Measurements from ENCODE around the gene UBE2O. TPM values are rescaled to one million over a fixed set of nuclear protein-coding genes. Genes with fewer than 3 reads are reported as not detected.

Gene UBE2O
- total RNA-seq, 1 experiment from 2014 or later = 52.6 TPM

DNA sequence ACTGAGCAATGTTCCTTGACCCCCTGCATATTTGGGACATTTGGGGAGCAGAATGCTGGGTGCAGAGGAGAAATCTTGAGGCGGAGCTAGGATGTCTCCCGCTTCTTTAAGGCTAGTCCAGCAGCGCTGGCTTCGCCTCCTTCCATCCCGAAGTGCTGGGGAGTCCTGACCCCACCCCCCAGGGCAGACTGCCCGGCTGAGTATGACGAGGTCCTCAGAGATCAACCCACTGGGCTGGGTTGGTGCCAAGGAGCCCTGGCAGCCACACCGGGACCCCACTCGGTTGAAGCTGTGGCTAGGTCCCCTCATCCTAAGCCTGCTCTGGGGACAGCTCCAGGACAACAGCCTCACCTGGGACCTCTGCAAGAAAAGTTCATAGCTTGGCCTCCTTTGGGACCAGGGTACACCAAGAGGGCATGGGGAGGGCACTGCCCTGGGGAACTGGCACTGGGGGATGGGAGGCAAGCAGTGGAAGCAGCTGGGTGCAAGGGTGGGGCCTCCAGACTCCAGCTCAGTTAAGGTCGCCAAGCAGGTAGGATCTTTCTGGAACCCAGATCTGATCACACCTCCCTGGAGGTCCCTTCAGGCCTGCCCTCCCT, 37.3 kb upstream of the UBE2O start:
- no peak overlapping the region for H2BK15ac ChIP-seq (ENCODE audit: low read depth, low read length)
- H4K91ac ChIP-seq (ENCODE audit: insufficient read length, low read depth, low read length) = no peak overlapping the region
- H3K9me3 Mint-ChIP-seq = no peaks in the 10 kb centered on the region
- H3K4me1 Mint-ChIP-seq = peaks cover 15 to 25% of the 10 kb centered on the region in 2 experiments
- H3K36me3 Mint-ChIP-seq (ENCODE audit: insufficient read depth in 1 of 3, low read depth in 3 of 3) = peaks cover 0 to 6% (median 3%) of the 10 kb centered on the region in 3 experiments; a peak in 2 of 7 replicates
- no peak overlapping the region for H3K4me2 ChIP-seq (ENCODE audit: insufficient read depth, insufficient read length, low read length)
- no peak overlapping the region for H3K27ac ChIP-seq (ENCODE audit: insufficient read length, low read depth, low read length)
- no peaks in the 10 kb centered on the region for H3K27me3 ChIP-seq (ENCODE audit: insufficient read depth, low read length)
- H3K4me3 Mint-ChIP-seq = no peak overlapping the region
- no peak overlapping the region for H3K4ac ChIP-seq (ENCODE audit: low read depth, low read length)
- no peak overlapping the region for H3T11ph ChIP-seq (ENCODE audit: low read length)
- TF ChIP-seq, protein P1, sequence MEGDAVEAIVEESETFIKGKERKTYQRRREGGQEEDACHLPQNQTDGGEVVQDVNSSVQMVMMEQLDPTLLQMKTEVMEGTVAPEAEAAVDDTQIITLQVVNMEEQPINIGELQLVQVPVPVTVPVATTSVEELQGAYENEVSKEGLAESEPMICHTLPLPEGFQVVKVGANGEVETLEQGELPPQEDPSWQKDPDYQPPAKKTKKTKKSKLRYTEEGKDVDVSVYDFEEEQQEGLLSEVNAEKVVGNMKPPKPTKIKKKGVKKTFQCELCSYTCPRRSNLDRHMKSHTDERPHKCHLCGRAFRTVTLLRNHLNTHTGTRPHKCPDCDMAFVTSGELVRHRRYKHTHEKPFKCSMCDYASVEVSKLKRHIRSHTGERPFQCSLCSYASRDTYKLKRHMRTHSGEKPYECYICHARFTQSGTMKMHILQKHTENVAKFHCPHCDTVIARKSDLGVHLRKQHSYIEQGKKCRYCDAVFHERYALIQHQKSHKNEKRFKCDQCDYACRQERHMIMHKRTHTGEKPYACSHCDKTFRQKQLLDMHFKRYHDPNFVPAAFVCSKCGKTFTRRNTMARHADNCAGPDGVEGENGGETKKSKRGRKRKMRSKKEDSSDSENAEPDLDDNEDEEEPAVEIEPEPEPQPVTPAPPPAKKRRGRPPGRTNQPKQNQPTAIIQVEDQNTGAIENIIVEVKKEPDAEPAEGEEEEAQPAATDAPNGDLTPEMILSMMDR (conservative IDR thresholded peaks at IDR 0.05) = no peak
- H3K9ac ChIP-seq (ENCODE audit: extremely low read depth, insufficient read length, low read length) = no peak overlapping the region
- no peak overlapping the region for H2AK5ac ChIP-seq (ENCODE audit: insufficient read length, low read length)
- H3K14ac ChIP-seq (ENCODE audit: insufficient read depth, low read length) = no peak overlapping the region; the same call in 1 of the 2 replicates
- H2AFZ ChIP-seq (ENCODE audit: low read length) = no peak overlapping the region
- no peak overlapping the region for H2BK5ac ChIP-seq (ENCODE audit: insufficient read length, low read length)
- H4K5ac ChIP-seq (ENCODE audit: insufficient read length, low read depth, low read length) = no peak overlapping the region
- WGBS (ENCODE audit: extremely low coverage, insufficient read length, low lambda C conversion rate) = no CpG with 5 or more reads among the region's 10 CpGs
- H4K20me1 ChIP-seq (ENCODE audit: control insufficient read depth, insufficient read depth, insufficient read length) = no peaks in the 10 kb centered on the region
- H3K9me3 ChIP-seq (ENCODE audit: control insufficient read depth, low read depth, low read length) = no peaks in the 10 kb centered on the region
- no peak overlapping the region for H3K23ac ChIP-seq (ENCODE audit: insufficient read length, low read depth, low read length)
- no peak overlapping the region for H2BK120ac ChIP-seq (ENCODE audit: low read depth, low read length, poor library complexity, severe bottlenecking)
- H3K27ac Mint-ChIP-seq = no peak overlapping the region
- no peak overlapping the region for H3K18ac ChIP-seq (ENCODE audit: insufficient read length, low read depth, low read length)
- no peaks in the 10 kb centered on the region; the same call in 1 of the 2 replicates for H3K27me3 Mint-ChIP-seq (ENCODE audit: low read depth)
- H3K79me1 ChIP-seq (ENCODE audit: insufficient read depth, low read depth, low read length, poor library complexity, severe bottlenecking) = no peaks in the 10 kb centered on the region
- no peak overlapping the region for H4K8ac ChIP-seq (replicated peaks; ENCODE audit: insufficient read length, low read depth, low read length)
- H3K56ac ChIP-seq (ENCODE audit: insufficient read length, low read depth, low read length) = no peak overlapping the region
- DNase-seq = no peak
- no peaks in the 10 kb centered on the region for H3K79me2 ChIP-seq (ENCODE audit: insufficient read depth, low read length)
- no peak overlapping the region for H2BK12ac ChIP-seq (ENCODE audit: insufficient read length, low read depth, low read length)
- H3K23me2 ChIP-seq (ENCODE audit: insufficient read length, low read depth, low read length, poor library complexity, severe bottlenecking) = no peaks in the 10 kb centered on the region
- no peaks in the 10 kb centered on the region for H3K4me1 ChIP-seq (ENCODE audit: insufficient read depth, low read length)
- no peak overlapping the region for H2BK20ac ChIP-seq (ENCODE audit: low read depth, low read length, poor library complexity, severe bottlenecking)
